ENCODE results near the gene NHSL1. TPM values are rescaled to one million over a fixed set of nuclear protein-coding genes. Genes with fewer than 3 reads are reported as not detected.

Gene NHSL1
- total and polyA plus RNA-seq, 2 of the 8 experiments (the other 6 are each of a cell fraction or from before 2014, with no cell fraction given) = 7.2 to 32.4 TPM

GRCh38 chr6:138480279-138480949 is 18.9 kb downstream of the NHSL1 start:
- Histone ChIP-seq H3K9me3 (ENCODE audit: insufficient read depth in 2 of 2, low read depth in 1 of 2, low read length in 1 of 2) (no peaks in the 10 kb centered on the region), H4K20me1 (replicated peaks in 1 of 2; ENCODE audit: control insufficient read depth in 1 of 2, insufficient read depth in 2 of 2, low read length in 2 of 2) (no peaks in the 10 kb centered on the region), H3K4me3 (ENCODE audit: extremely low read depth in 1 of 4, insufficient read depth in 2 of 4, low read depth in 3 of 4, low read length in 4 of 4) (no peak overlapping the region), H2BK15ac (ENCODE audit: low read length) (no peak overlapping the region), H2BK120ac (replicated peaks; ENCODE audit: low read depth, low read length) (no peak overlapping the region), H4K5ac (ENCODE audit: insufficient read length, low read depth, low read length) (no peak overlapping the region), H3K18ac (ENCODE audit: extremely low read depth, low read length) (no peak overlapping the region), H3K9ac (replicated peaks in 1 of 4; ENCODE audit: extremely low read depth in 1 of 4, low read depth in 3 of 4, low read length in 3 of 4) (no peak overlapping the region), H2AK5ac (ENCODE audit: low read depth, low read length) (no peak overlapping the region), H4K8ac (ENCODE audit: extremely low read depth, insufficient read depth, low read length) (no peak overlapping the region), H3K23me2 (ENCODE audit: low read depth, low read length) (no peaks in the 10 kb centered on the region), H3K27me3 (replicated peaks in 1 of 4; ENCODE audit: control insufficient read depth in 3 of 4, extremely low read depth in 1 of 4, insufficient read depth in 3 of 4, low read length in 3 of 4) (no peaks in the 10 kb centered on the region), H3K56ac (replicated peaks; ENCODE audit: insufficient read length, low read depth, low read length) (no peak overlapping the region), H3K14ac (ENCODE audit: insufficient read length) (no peak overlapping the region), H3K36me3 (ENCODE audit: control insufficient read depth in 2 of 4, insufficient read depth in 4 of 4, low read length in 3 of 4) (no peaks in the 10 kb centered on the region; a peak in 2 of 8 replicates), H4K91ac (replicated peaks; ENCODE audit: insufficient read length, low read length) (no peak overlapping the region), H3K4ac (replicated peaks; ENCODE audit: insufficient read length, low read depth, low read length) (no peak overlapping the region), H2AFZ (ENCODE audit: low read length) (no peak overlapping the region), H2BK5ac (ENCODE audit: low read depth, low read length) (no peak overlapping the region), H2BK12ac (ENCODE audit: low read depth, low read length) (no peak overlapping the region), H3K79me1 (ENCODE audit: low read depth, low read length) (no peaks in the 10 kb centered on the region), H3K27ac (ENCODE audit: low read depth, low read length) (no peak overlapping the region), H3K79me2 (ENCODE audit: control insufficient read depth in 1 of 2, insufficient read depth in 2 of 2, low read length in 2 of 2) (peaks cover 0 to 17% of the 10 kb centered on the region in 2 experiments; a peak in 2 of 4 replicates), H3K4me2 (ENCODE audit: insufficient read depth in 1 of 2, low read depth in 2 of 2, low read length in 2 of 2) (no peak overlapping the region), H3K23ac (ENCODE audit: insufficient read length) (no peak overlapping the region), H3K4me1 (replicated peaks in 1 of 4; ENCODE audit: control insufficient read depth in 3 of 4, insufficient read depth in 4 of 4, low read length in 3 of 4) (peaks cover 0 to 17% (median 9%) of the 10 kb centered on the region in 4 experiments; a peak in 4 of 7 replicates), H2BK20ac (ENCODE audit: low read length) (no peak overlapping the region)
- no peak for FAIRE-seq
- WGBS, 2 experiments (ENCODE audit: extremely low coverage in 1 of 2, insufficient coverage in 1 of 2, insufficient read length in 1 of 2, insufficient replicate concordance in 2 of 2, low coverage in 1 of 2, low lambda C conversion rate in 2 of 2, missing lambda C conversion rate in 1 of 2) = 92% methylated on average over 6 of the region's 6 CpGs; no CpG with 5 or more reads in 1 of the 2 experiments
- ChIA-PET CTCF (ENCODE audit: partially characterized antibody) (interaction anchor here (0.6 to 0.9 kb wide), 3 partner anchors 28 to 59 kb away, joined by 3 read pairs; no protein-coding TSS in a partner anchor), POLR2A (ENCODE audit: partially characterized antibody) (interaction anchor here (0.7 to 1.8 kb wide), 3 partner anchors 11 to 23 kb away, joined by 3 to 5 read pairs (median 4); partner anchors contain the start of gene NHSL1)
- TF ChIP-seq TEAD4 (IDR thresholded peaks at IDR 0.05; ENCODE audit: low read depth, low read length) = no peak
- no peak for DNase-seq (ENCODE audit: low read depth in 1 of 2, low spot score in 2 of 2)
